ENCODE measurements around the gene PTGR2. TPM values are rescaled to one million over a fixed set of nuclear protein-coding genes. Genes with fewer than 3 reads are reported as not detected.

PTGR2 gene
- total RNA-seq, 4 donors from 2014 or later: 0.59 to 19.0 (median 11.0) TPM

GRCh38 chr14:73810478-73811163 lies 41.0 kb upstream of the PTGR2 start:
- no peak overlapping the region for H3K27ac ChIP-seq
- H3K4me1 ChIP-seq: no peaks in the 10 kb centered on the region
- no peaks in the 10 kb centered on the region for H3K9me3 ChIP-seq
- H3K36me3 ChIP-seq: no peaks in the 10 kb centered on the region
- no peaks in the 10 kb centered on the region for H3K27me3 ChIP-seq
- no peak overlapping the region for H3K4me3 ChIP-seq
- intact Hi-C loops (cut with DNase I; ENCODE audit: low total_unique reads): no loop called here
- TF ChIP-seq CTCF (IDR thresholded peaks at IDR 0.05) (no peak), POLR2A (IDR thresholded peaks at IDR 0.05) (no peak)
- no peak for DNase-seq

DNA sequence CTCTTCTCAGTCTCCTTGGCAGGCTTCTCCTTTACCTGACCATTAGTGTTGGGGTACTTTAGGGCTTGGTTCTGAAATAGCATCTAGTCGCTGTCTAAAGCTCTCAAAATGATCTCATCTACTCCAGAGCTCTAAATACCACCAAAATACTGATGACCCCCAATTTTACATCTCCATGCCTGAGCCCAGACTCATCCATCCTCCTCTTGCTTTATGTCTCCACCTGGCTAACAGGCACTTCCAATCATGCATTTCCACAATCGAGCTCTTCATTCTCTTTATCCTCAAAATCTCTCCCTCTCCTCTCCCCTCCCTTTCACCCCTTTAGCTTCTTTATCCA lies 40.5 kb upstream of the PTGR2 start:
- DNase-seq: no peak
- no peak overlapping the region for H3K4me3 ChIP-seq
- H3K9me3 ChIP-seq: no peaks in the 10 kb centered on the region
- H3K4me1 ChIP-seq: no peaks in the 10 kb centered on the region
- intact Hi-C loops (cut with DNase I; ENCODE audit: low total_unique reads): no loop called here
- H3K27ac ChIP-seq: no peak overlapping the region
- TF ChIP-seq CTCF (IDR thresholded peaks at IDR 0.05) (no peak), POLR2A (IDR thresholded peaks at IDR 0.05) (no peak)
- H3K36me3 ChIP-seq: no peaks in the 10 kb centered on the region
- no peaks in the 10 kb centered on the region for H3K27me3 ChIP-seq

DNA sequence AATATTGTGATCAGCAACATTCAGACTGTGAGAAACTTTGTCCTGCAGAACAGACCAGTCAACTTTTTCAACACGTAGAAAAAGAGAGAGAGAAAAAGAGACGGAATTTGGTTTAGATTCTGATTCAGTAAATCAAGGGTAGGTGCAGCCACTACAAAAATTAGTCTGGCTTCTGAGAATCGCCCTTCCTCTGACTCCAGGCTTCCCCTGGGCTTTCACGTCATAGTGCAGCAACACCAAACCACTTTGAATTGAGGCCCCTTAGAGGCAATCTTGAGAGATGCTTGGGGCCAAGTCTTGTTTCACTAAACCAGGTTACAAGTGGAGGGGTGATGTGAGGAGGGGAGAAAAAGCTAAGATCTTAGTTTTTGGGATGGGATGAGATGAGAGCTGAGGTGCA lies 37.5 kb upstream of the PTGR2 start:
- TF ChIP-seq CTCF (IDR thresholded peaks at IDR 0.05) (no peak), POLR2A (IDR thresholded peaks at IDR 0.05) (no peak)
- H3K9me3 ChIP-seq: no peaks in the 10 kb centered on the region
- intact Hi-C loops (cut with DNase I; ENCODE audit: low total_unique reads): no loop called here

DNA sequence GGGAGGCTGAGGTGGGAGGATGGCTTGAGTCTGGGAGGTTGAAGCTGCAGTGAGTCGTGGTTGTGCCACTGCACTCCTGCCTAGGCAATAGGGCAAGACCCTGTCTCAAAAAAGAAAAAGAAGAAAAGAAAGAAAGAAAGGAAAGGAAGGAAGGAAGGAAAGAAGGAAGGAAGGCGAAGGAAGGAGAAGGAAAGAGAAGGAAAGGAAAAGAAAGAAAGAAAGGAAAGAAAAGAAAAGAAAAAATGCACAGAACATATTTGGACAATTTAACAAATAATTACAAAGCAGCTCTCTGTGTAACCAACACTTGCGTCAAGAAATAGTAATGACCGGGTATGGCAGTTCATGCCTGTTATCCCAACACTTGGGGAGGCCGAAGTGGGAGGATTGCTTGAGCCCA lies 35.8 kb upstream of the PTGR2 start:
- intact Hi-C loops (cut with DNase I; ENCODE audit: low total_unique reads): no loop called here
- no peaks in the 10 kb centered on the region for H3K36me3 ChIP-seq
- no peaks in the 10 kb centered on the region for H3K4me1 ChIP-seq
- no peaks in the 10 kb centered on the region for H3K9me3 ChIP-seq
- DNase-seq: no peak
- peak overlapping the region in 1 of 2 donors; percentile 68 for H3K27ac ChIP-seq
- no peaks in the 10 kb centered on the region for H3K27me3 ChIP-seq
- no peak overlapping the region for H3K4me3 ChIP-seq
- no peak for TF ChIP-seq POLR2A (IDR thresholded peaks at IDR 0.05)
- TF ChIP-seq CTCF (IDR thresholded peaks at IDR 0.05): no peak

More for the DNA sequence above, 37.5 kb upstream of the PTGR2 start:
- DNase-seq: no peak
- Histone ChIP-seq H3K36me3 (no peaks in the 10 kb centered on the region), H3K27me3 (no peaks in the 10 kb centered on the region), H3K4me3 (no peak overlapping the region), H3K4me1 (no peaks in the 10 kb centered on the region), H3K27ac (no peak overlapping the region)

- no peak for DNase-seq
Measured at GRCh38 chr14:73816393-73816816, 35.2 kb upstream of the PTGR2 start.

More at GRCh38 chr14:73816393-73816816, 35.2 kb upstream of the PTGR2 start:
- Histone ChIP-seq H3K36me3 (no peaks in the 10 kb centered on the region), H3K27ac (peak overlapping the region; percentile 3 to 68), H3K4me1 (no peaks in the 10 kb centered on the region), H3K4me3 (no peak overlapping the region), H3K27me3 (no peaks in the 10 kb centered on the region), H3K9me3 (no peaks in the 10 kb centered on the region)
- TF ChIP-seq POLR2A (IDR thresholded peaks at IDR 0.05): no peak
- TF ChIP-seq CTCF (IDR thresholded peaks at IDR 0.05): no peak
- intact Hi-C loops (cut with DNase I; ENCODE audit: low total_unique reads): no loop called here

Data from uterus (tissue), 4 donors.